GM12874 (cell line): ENCODE measurements around the gene PCP2.

ENCODE experiments used
- CTCF ChIP-seq: IDR thresholded peaks from 2 replicates; pipeline ENCODE4 v1.5.1; 2011; ENCODE audit warnings: low read depth, mild to moderate bottlenecking, control low read depth, low read length, moderate library complexity; ENCODE audit not compliant: insufficient read depth

Gene PCP2

GRCh38 chr19:7632340-7633203 is 947 bp downstream of the PCP2 start:
- TF ChIP-seq CTCF, result no peak

GRCh38 chr19:7631577-7631976 is 1.9 kb downstream of the PCP2 start:
- TF ChIP-seq CTCF, result no peak

- TF ChIP-seq CTCF, result no peak
Measured at GRCh38 chr19:7629347-7630054, 4.0 kb downstream of the PCP2 start, which contains the start of the genes PET100 and XAB2. PET100 (plus strand) TSS chr19:7629793; CDS start chr19:7629834, 41 bp downstream. XAB2 (minus strand) TSS chr19:7629545; CDS start chr19:7629527, 18 bp downstream.

GRCh38 chr19:7628589-7629311 is 4.8 kb downstream of the PCP2 start:
- TF ChIP-seq CTCF, result no peak

- no peak for TF ChIP-seq CTCF
Measured at GRCh38 chr19:7627166-7627565, 6.4 kb downstream of the PCP2 start.

- TF ChIP-seq CTCF, result no peak
Measured at GRCh38 chr19:7625763-7626372, 7.7 kb downstream of the PCP2 start.
